ENCODE measurements around the gene GOSR2. TPM values are rescaled to one million over a fixed set of nuclear protein-coding genes. Genes with fewer than 3 reads are reported as not detected.

Gene GOSR2
- polyA plus RNA-seq, 1 of the 3 experiments (the other 2 are of a cell fraction), result 74.2 TPM

GRCh38 chr17:46911311-46911710, 11.6 kb upstream of the GOSR2 start:
- Histone ChIP-seq H2AFZ (ENCODE audit: low read depth) (no peak overlapping the region), H4K20me1 (ENCODE audit: insufficient read depth) (no peaks in the 10 kb centered on the region), H3K9ac (no peak overlapping the region), H3K9me2 (no peaks in the 10 kb centered on the region), H3K36me3 (replicated peaks in 1 of 2; ENCODE audit: control insufficient read depth in 1 of 2, insufficient read depth in 2 of 2, low read length in 1 of 2) (no peaks in the 10 kb centered on the region), H3F3A (replicated peaks; ENCODE audit: insufficient read depth) (no peaks in the 10 kb centered on the region), H3K4me3 (ENCODE audit: low read depth in 2 of 2, low read length in 1 of 2) (no peak overlapping the region), H3K9me3 (no peaks in the 10 kb centered on the region), H3K79me2 (ENCODE audit: insufficient read depth) (no peaks in the 10 kb centered on the region), H3K4me1 (ENCODE audit: control insufficient read depth in 1 of 2, insufficient read depth in 2 of 2, low read depth in 1 of 2, low read length in 1 of 2) (no peaks in the 10 kb centered on the region), H3K4me2 (no peak overlapping the region), H3K27me3 (ENCODE audit: insufficient read depth) (peaks cover 29% of the 10 kb centered on the region; the same call in 1 of the 2 replicates), H3K27ac (ENCODE audit: low read depth in 2 of 2, low read length in 1 of 2) (no peak overlapping the region)
- no peak for TF ChIP-seq RFX5 (IDR thresholded peaks at IDR 0.05; ENCODE audit: low read length)
- no peak for TF ChIP-seq POLR2AphosphoS5 (IDR thresholded peaks at IDR 0.05; ENCODE audit: low read depth, low read length)
- no peak for TF ChIP-seq TEAD4 (IDR thresholded peaks at IDR 0.05; ENCODE audit: borderline replicate concordance, insufficient read depth)
- no peak for TF ChIP-seq USF2 (IDR thresholded peaks at IDR 0.05; ENCODE audit: borderline replicate concordance, low read depth, low read length)
- no peak for TF ChIP-seq CHD2 (IDR thresholded peaks at IDR 0.05; ENCODE audit: low read length, partially characterized antibody)
- no peak for TF ChIP-seq YY1 (IDR thresholded peaks at IDR 0.05; ENCODE audit: low read depth)
- no peak for TF ChIP-seq TCF12 (IDR thresholded peaks at IDR 0.05)
- TF ChIP-seq FOSL2 (IDR thresholded peaks at IDR 0.05; ENCODE audit: borderline replicate concordance, low read depth), result no peak
- TF ChIP-seq PBX3 (IDR thresholded peaks at IDR 0.05), result no peak
- TF ChIP-seq IRF3 (IDR thresholded peaks at IDR 0.05; ENCODE audit: low read depth, low read length), result no peak
- 81% methylated on average over 3 of the region's 3 CpGs for WGBS (ENCODE audit: low lambda C conversion rate)
- ChIA-PET CTCF (interaction anchor here (0.9 to 2.9 kb wide), 4 partner anchors 8 to 70 kb away, joined by 3 to 18 read pairs (median 4); no protein-coding TSS in a partner anchor), POLR2A (no interaction called here)
- DNase-seq, result no peak

- ChIA-PET CTCF (interaction anchor here (1.0 to 1.8 kb wide), 4 partner anchors 11 to 73 kb away, joined by 3 to 5 read pairs (median 4); no protein-coding TSS in a partner anchor), POLR2A (interaction anchor here (1.5 kb wide), 1 partner anchor 27 kb away, joined by 3 read pairs; no protein-coding TSS in a partner anchor)
- Histone ChIP-seq H3K4me1 (ENCODE audit: control insufficient read depth in 1 of 2, insufficient read depth in 2 of 2, low read depth in 1 of 2, low read length in 1 of 2) (no peaks in the 10 kb centered on the region), H3K36me3 (replicated peaks in 1 of 2; ENCODE audit: control insufficient read depth in 1 of 2, insufficient read depth in 2 of 2, low read length in 1 of 2) (no peaks in the 10 kb centered on the region), H3K9me2 (no peaks in the 10 kb centered on the region), H3K9me3 (no peaks in the 10 kb centered on the region), H3K27me3 (ENCODE audit: insufficient read depth) (peaks cover 6% of the 10 kb centered on the region; the same call in 1 of the 2 replicates), H4K20me1 (ENCODE audit: insufficient read depth) (no peaks in the 10 kb centered on the region), H2AFZ (ENCODE audit: low read depth) (no peak overlapping the region), H3K9ac (no peak overlapping the region), H3K4me2 (no peak overlapping the region), H3F3A (replicated peaks; ENCODE audit: insufficient read depth) (peaks cover 3% of the 10 kb centered on the region), H3K27ac (ENCODE audit: low read depth in 2 of 2, low read length in 1 of 2) (no peak overlapping the region), H3K4me3 (ENCODE audit: low read depth in 2 of 2, low read length in 1 of 2) (no peak overlapping the region), H3K79me2 (ENCODE audit: insufficient read depth) (no peaks in the 10 kb centered on the region)
- DNase-seq, result no peak
- WGBS (ENCODE audit: low lambda C conversion rate), result 15% methylated on average over 1 of the region's 1 CpG
- TF ChIP-seq ELF1 (IDR thresholded peaks at IDR 0.05) (no peak), FOSL2 (IDR thresholded peaks at IDR 0.05; ENCODE audit: borderline replicate concordance, low read depth) (no peak), IRF3 (IDR thresholded peaks at IDR 0.05; ENCODE audit: low read depth, low read length) (no peak), MEF2A (IDR thresholded peaks at IDR 0.05; ENCODE audit: borderline replicate concordance, low read depth) (no peak), EP300 (IDR thresholded peaks at IDR 0.05; ENCODE audit: borderline replicate concordance in 1 of 2, low read depth in 1 of 2, low read length in 1 of 2) (no peak), FOXJ3 (CRISPR knock-in tag; IDR thresholded peaks at IDR 0.05) (no peak), ZBTB33 (IDR thresholded peaks at IDR 0.05; ENCODE audit: borderline replicate concordance, low read depth) (no peak), PBX3 (IDR thresholded peaks at IDR 0.05) (no peak), TCF12 (IDR thresholded peaks at IDR 0.05) (no peak), YY1 (IDR thresholded peaks at IDR 0.05; ENCODE audit: low read depth) (no peak), CTCF (IDR thresholded peaks at IDR 0.05) (no peak), NRF1 (IDR thresholded peaks at IDR 0.05; ENCODE audit: low read depth, low read length) (no peak)
Observed at GRCh38 chr17:46915596-46915995, 7.4 kb upstream of the GOSR2 start.
